GM21390 (cell line): ENCODE measurements around the gene TGM4.

Experiments
- ATAC-seq: cut with Tn5 transposase; IDR thresholded peaks from one replicate; pipeline ENCODE4 v1.9.1; 2021; ENCODE audit not compliant: unreplicated experiment

The TGM4 gene

DNA sequence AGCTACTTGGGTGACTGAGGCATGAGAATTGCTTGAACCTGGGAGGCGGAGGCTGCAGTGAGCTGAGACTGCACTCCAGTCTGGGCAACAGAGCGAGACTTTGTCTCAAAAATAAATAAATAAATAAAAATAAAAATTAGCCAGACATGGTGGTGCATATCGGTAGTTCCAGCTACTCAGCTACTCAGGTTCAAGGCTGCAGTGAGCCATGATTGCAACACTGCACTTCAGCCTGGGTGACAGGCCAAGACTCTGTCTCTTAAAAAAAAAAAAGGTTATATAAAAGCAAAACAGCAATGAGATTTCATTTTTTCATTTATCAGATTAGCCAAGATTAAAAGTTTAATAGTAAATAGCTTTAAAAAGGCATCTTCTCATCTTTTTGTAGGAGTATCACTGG, 2.9 kb downstream of the TGM4 start:
- no peak for ATAC-seq

DNA sequence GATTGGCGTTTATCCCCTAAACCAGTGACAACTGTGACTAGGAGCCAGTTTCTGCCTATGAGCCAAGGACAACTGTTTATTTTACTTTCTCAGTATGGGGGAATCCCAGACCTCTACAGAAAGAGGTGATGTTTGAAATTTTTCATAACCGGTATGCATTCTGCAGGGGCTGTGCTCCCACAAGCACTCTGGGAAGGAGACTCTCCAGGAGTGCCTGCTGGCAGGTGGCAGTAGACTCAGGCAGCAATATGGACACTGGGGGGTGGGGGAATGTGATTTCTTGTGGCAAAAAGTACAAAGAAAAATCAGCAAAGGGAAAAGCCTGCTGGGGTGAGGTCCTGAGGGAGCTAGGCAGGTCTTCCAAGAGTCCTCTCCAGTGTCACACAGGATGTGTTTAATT, 5.9 kb downstream of the TGM4 start:
- ATAC-seq, result no peak

DNA sequence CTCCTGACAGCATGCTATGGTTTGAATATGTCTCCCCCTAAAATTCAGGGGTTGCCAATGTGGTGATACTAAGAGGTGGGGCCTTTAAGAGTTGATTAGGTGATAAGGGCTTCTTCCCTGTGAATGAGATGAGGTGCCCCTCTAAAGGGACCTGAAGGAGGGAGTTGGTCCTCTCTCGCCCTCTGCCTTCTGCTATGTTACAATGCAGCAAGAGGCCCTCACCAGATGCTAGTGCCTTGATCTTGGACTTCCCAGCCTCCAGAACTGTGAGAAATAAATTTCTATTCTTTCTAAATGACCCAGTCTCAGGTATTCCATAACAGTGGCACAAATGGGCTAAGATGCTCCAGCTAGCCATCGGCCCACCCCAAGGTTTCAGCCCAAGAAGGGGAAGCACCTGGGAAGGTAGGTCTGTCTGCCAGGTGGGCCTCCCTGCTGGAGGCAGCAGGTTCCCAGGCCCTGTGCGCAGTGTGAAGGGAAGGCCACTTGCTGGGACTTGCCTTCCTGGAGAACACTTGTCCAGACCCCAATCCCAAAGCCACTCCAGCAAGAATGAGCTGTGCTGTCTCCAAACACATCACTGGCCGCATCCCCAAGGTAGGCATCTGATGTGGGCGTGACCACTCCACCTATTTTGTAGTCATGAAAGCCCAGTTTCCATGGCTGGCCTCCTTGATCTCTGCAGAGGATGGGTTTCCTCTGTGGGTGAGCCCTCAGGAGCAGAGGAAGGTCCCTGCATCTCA, 9.0 kb downstream of the TGM4 start:
- ATAC-seq, result no peak

DNA sequence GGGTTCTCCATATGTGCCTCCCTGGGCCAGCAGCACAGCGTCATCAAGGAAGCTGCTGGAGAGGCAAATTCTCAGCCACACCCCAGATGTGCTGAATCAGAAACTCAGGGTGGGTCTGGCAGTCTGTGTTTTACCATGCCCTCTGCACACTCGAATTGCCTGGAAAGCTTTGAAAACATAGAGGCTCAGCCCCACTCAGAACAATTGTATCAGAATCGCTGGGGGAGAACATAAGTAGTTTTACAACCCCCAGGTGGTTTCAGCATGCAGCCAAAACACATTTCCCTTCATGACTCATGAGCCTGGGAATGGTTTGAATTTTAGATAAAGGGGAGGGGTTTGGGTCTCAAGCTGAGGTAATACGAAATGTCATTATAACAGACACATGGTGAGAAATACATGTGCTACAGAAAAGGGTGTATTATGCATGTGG, 9.6 kb downstream of the TGM4 start:
- ATAC-seq, result no peak

DNA sequence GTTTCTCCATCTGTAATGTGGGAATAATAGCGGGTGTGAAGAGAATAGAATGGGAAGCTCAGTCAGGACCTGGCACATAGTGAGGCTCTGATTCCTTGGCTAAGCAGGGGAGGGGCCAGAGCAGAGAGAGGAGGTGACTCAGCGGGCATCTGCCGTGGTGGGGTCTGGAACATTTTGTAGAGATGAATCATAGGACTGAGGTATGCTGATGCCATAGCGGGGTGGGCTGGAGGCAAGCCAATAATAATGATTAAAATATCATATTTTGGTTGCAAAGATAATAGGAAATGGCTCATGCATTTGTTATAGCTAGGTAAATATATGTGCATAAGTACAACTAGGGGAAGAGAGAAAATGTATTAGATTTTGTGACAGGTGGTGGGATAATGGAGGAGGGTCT, 11.2 kb downstream of the TGM4 start:
- no peak for ATAC-seq

DNA sequence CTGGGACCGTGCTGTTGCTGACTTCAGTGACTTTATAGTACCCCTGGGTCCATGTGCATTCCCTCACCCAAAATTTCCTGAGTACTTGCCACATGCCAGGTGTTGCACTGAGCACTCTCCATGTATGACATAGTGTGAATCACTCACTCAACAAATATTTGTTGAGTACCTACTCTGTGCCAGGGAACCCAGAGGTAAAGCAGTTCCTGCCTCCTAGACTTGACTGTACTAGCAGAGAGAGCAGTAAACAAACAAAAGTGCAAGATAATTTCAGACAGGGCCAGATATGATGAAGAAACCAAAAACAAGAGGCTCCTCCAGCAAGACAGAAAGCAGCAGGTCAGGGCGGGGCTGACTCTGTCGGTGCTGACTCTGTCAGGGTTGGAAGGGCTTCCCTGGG, 12.2 kb downstream of the TGM4 start:
- no peak for ATAC-seq

DNA sequence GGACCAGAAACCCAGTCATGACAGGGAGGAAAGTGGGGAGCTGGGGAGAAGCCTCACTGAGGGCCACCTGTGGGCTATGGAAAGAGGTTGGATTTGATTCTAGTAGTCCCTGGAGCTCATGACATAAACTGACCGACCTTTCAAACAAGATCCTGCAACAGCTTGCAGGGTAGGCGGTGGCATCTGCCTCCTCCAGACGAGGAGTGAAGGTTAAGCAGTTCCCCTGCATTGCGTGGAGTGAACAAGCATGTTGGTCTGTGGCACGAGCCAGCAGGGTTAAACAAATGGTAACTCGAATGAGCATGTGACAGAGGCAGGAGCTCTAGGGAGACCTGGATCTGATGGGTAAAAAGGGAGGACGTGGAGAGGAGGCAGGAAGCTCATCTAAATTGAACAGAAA, 12.7 kb downstream of the TGM4 start:
- ATAC-seq, result no peak

DNA sequence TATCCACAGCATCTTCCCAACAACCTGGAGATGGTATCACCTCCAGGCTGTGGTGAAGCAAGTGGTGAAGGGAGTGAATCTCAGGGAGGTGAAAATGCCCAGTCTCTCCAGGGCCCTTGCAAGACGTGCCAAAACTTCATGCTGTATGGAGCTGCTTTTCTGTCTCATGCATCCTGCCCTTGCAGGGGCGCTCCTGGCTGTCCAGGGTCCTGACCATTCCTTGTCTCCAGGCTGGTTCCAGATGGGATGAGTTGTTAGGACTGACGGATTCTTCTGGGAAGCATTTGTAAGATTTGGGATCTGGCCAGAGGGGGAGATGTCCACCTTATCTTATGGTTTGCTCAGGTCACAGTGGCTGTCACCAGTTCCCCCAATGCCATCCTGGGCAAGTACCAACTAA, 15.8 kb downstream of the TGM4 start:
- no peak for ATAC-seq

DNA sequence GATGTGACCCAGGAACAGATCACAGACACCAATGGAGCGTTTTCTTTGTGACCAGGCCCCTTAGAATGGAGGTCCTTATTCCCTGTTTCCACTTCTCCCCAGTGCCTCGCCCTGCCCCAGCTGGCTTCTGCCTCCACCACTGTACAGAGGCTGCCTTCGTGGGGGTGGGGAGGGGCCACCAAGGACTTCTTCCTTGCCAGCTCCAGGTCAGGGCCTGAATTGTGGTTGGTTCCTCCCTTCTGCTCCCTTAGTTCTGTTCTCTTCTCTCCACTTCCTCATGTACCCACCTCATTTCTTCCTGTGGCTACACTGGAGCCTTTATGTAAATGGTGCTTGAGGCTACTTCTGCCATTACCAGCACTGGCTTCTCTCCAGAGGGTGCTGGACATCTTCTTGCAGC, 16.4 kb downstream of the TGM4 start:
- no peak for ATAC-seq

DNA sequence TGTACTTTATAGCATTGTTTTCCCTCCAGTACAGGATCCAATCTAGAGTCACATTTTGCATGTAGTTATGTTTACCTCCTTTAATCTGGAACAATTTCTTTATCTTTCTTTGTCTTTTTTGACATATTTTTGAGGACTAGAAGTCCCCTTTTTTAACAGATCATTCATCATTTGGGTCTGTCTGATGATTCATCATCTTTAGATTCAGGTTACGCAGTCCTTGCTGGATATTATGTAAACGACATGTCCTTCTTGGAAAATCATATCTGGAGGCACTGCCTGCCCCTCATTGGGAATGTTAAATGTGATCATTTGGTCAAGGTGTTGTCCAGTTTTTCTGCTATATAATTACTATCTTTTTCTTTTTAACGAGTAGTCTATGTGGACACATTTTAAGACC, 18.3 kb downstream of the TGM4 start:
- ATAC-seq, result no peak

DNA sequence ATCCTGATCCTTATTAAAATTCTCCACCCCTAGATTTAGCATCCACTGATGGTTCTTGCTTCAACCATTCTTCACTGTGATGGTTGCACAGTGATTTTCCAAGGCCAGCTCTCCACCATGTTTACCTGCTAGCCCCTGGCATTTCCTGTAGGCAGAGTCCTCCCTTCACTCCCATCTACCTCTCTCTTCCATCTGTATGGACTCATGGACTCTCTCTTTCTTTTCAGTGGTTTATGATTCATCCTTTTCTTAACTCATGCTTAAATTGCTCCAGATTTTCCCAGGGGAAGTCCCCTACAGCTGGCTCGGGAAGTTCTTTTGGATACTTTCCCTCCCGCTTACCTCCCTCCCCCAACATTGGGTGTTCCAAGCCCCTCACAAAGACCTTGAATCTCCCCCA, 18.7 kb downstream of the TGM4 start:
- no peak for ATAC-seq

DNA sequence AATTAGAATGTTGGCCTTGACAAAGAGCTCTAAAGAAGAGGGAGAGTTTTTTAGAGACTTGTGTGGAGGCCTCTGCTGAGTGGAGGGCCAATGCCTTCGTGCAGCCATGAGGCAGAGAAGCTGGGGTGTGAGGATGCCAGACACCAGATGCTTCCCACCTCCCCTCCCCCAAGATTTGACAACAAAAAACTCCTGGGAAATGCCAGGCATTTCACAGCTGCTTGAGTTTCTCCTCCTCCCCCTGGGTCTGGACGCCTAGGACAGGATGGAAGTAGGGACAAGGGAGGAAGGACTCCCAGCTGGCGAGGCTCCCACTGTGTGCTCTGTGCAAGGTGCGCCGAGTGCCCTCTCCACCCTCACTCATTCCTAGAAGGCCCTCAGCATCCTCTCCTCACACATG, 20.1 kb downstream of the TGM4 start:
- no peak for ATAC-seq

DNA sequence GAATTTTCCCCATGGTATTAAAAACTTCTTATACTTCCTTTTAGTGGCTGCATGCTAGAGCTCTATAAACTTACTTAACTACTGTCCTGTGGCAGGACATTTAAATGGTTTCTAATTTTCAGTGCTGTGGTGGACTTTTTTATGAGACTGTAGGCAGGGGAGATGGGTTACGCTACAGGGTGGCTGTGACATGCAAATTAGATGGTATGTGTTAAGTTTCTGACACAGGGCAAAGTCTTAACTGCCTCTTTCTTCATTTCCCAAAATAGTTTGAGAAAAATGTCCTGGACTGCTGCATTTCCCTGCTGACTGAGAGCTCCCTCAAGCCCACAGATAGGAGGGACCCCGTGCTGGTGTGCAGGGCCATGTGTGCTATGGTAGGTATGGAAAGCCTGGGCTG, 22.0 kb downstream of the TGM4 start:
- ATAC-seq, result no peak

DNA sequence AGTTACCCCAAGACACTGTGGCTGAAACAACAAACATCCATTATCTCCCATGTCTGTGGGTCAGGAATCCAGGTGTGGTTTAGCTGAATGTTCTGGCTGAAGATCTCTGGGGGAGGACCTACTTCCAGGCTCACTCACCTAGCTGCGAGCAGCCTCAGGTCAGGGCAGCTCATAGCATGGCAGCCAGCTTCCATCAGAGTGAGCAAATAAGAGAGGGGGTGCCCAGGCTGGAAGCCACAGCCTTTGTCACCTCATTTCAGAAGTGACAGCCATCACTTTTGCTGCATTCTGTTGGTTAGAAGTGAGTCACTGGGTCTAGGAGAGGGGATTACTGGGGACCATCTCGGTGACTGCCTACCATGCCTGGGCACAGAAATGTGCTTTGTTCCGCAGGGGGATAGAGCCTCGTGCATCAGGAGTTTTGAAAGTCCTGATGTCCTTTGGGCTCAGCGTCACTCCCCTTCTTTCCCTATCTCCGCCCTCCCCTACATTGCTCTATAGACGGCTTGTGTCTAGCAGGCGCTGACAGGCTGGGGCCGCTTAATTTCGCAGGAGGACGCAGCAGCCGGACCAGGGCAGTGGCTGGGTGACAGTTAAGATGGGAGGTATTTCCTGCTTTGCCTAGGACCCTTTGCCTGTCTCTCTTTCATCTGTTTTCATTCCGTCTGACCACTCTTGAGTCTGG, 25.4 kb downstream of the TGM4 start:
- ATAC-seq, result no peak

DNA sequence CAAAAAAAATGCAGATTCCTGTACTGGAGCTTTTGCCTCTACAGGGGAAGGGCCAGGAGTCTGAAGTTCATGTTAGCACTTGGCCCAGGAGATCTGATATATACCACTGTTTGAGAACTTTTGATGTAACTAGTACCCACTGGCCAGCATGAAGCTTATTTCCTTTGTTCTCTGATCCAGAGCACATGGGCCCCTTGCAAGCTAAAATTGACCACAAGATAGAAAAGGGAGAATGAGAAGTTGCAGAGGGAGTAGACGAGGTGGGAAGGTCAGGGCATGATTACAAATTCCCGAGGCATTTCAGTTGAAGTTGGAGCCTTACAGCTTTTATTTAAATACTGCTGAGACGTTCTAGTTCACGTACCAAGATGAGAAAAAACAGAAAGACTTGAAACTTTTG, 28.2 kb downstream of the TGM4 start:
- no peak for ATAC-seq

DNA sequence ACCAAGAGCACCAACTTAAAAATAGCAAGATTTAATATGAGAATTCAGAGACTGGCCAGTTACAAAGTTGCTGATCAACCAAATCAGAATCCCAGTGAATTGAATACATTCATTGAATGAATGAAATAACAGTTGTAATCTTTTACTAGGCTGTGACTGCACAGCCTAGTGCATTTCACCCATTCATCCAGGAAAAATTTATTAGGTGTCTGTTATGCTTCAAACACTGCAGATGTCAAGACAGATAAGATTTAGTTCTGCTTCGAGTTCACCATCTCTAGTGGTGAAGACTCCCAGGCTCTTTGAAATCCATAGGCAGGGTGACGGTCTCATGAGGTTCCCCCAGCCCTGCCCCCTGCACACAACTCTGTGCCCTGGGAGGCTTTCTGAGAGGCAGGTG, 28.9 kb downstream of the TGM4 start:
- ATAC-seq, result no peak

DNA sequence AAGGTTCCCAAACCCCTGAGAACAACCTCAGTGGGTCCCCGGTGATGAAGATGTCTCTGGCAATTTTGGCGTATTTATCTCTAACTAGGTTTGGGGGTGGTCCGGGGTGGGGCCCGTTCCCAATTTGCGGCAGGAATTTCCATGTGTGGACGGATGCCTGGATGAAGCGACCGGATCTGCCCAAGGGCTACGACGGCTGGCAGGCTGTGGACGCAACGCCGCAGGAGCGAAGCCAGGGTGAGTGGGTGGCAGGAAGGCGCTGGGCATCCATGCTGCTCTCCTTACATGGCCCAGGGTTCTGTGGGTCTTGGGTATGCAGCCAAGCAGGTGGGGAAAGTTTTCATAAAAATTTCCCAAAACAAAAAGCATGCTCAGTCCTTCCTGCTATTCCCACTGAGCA, 29.3 kb downstream of the TGM4 start:
- no peak for ATAC-seq

DNA sequence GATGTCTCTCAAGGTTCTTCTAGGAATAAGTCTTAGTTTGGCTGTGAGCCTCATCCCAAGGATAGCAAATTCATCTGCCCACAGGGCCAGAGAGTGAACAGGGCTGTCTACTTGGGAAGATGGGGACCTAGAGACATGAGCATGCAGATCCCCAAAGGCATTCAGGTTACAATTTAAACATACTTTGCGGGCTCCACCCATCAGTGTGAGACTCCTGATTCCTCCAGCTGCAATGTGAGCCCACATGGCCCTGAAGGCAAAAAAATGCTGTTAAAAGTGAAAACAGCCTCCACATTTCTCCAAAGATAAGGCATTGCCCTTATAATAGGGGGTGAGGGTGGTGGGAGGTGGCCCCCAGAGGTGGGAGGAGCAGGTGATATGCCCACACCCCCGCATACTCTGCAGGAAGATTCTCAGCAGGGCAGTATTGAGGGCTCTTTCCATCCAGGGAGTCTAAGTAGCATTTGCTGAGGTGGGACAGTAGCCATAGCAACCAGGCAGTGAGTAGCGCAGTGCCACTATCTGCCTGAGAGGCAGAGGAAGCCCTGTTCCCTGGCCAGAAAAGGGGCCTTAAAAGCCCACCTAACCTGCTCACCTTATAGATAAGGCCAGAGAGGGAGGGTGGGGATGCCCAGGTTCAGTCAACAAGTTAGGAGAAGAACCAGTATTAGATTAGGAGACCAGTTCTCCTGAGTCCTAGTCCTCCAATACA, 31.2 kb downstream of the TGM4 start:
- no peak for ATAC-seq

DNA sequence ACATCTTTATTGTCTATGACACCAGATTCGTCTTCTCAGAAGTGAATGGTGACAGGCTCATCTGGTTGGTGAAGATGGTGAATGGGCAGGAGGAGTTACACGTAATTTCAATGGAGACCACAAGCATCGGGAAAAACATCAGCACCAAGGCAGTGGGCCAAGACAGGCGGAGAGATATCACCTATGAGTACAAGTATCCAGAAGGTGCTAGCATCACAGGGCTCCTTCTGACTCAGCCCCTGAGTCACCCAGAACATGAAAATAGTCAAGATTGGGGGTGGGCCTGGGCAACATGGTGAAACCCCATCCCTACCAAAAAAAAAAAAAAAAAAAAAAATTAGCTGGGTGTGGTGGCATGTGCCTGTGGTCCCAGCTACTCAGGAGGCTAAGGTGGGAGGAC, 32.6 kb downstream of the TGM4 start:
- no peak for ATAC-seq

DNA sequence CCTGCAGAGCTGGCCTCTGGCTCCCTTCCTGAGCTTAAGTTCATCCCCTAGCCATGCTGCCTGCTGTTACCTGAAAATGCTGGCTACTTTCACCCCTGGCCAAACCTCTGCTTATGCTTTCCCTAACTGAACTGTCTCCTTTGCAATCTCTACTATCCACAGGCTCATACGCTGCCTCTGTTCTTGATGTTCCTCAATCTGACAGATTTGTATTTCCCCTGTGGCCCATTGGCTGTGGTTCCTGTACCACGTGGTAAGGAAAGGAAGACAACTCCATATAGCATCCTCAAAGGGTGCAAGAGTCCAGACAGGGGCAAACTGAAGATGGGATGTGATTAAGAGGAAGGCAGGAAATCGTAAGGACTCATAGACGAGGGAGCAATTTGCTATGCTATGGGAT, 33.2 kb downstream of the TGM4 start:
- no peak for ATAC-seq

DNA sequence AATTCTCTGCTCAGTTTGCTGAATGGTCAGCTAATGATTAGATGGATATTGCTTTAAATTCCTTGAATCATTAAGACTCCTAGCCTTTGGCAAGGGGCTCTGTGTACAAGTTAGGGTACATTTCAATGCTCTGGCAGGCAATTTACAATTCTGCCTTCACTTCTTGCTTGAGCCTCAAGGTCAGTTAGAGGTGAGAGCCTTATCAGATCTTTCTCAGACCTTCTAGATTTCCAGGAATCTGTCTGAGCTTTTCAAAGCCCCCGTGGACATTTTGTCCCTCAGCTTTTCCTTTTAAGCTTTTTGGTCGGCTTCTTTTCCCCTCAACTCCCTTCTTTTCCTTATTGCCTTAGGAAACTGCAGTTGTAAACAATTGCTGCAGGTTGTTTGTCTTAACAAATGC, 34.7 kb downstream of the TGM4 start:
- ATAC-seq, result no peak

DNA sequence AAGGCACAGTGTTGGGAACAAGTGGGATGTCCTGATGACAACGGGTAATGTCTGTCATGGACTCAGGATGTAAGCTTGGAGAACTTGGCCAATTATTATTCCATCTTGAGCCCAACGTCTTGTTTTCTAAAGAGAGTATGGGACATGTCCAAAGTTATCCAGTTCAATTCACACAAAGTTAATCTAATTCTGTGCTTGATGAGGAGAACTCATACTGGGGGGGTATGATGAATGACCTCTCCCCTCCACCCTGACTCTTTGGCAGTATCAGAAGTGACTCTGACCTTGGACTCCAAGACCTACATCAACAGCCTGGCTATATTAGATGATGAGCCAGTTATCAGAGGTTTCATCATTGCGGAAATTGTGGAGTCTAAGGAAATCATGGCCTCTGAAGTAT, 36.3 kb downstream of the TGM4 start:
- ATAC-seq, result no peak
